Activated CD4-positive, alpha-beta memory T cell treated with anti-CD3 and anti-CD28 coated beads, Interleukin-2, amount 10 ng/mL, durations not matched to agents 7 days and 5 days (primary cell): Measurements from ENCODE around the gene MLF2. TPM values are rescaled to one million over a fixed set of nuclear protein-coding genes. Genes with fewer than 3 reads are reported as not detected.

ENCODE experiments used
- CTCF ChIA-PET: fragments of 350-600 bp; sonication (Branson Sonifier 250); formaldehyde crosslinking; loops from one replicate; lab custom pipeline; 2021; ENCODE audit warnings: antibody characterized with exemption, inconsistent platforms; lab: Charles Lee
- POLR2A ChIA-PET: fragments of 350-600 bp; sonication (Branson Sonifier 250); formaldehyde crosslinking; loops from one replicate; lab custom pipeline; 2021; ENCODE audit warnings: antibody characterized with exemption; lab: Charles Lee
- DNase-seq: peaks from one replicate; pipeline ENCODE4 v3.0.0-alpha.2; 2020
- H3K27ac Mint-ChIP-seq: one replicate; pipeline ENCODE4 v1.8.0; 2021; ENCODE audit warnings: mild to moderate bottlenecking, mixed read lengths
- H3K27me3 Mint-ChIP-seq: one replicate; pipeline ENCODE4 v1.8.0; 2021; ENCODE audit warnings: mixed read lengths
- H3K36me3 Mint-ChIP-seq: one replicate; pipeline ENCODE4 v1.8.0; 2021; ENCODE audit warnings: low read depth, mixed read lengths
- H3K4me1 Mint-ChIP-seq: one replicate; pipeline ENCODE4 v1.8.0; 2021; ENCODE audit warnings: mixed read lengths
- H3K4me3 Mint-ChIP-seq: one replicate; pipeline ENCODE4 v1.8.0; 2021; ENCODE audit warnings: mild to moderate bottlenecking, mixed read lengths
- H3K9me3 Mint-ChIP-seq: one replicate; pipeline ENCODE4 v1.8.0; 2021; ENCODE audit warnings: mixed read lengths
- total RNA-seq, 2 experiments: library from RNA; stranded (reverse); gene quantifications; one replicate each; pipeline ENCODE4 v1.2.3, GENCODE V29; 2021

Gene MLF2
- total RNA-seq, 2 experiments from 2014 or later, result 101 to 108 TPM

- no peaks in the 10 kb centered on the region for H3K9me3 Mint-ChIP-seq
- H3K27ac Mint-ChIP-seq, result no peak overlapping the region
- H3K4me3 Mint-ChIP-seq, result no peak overlapping the region
- ChIA-PET POLR2A (interaction anchor here (1.9 to 14.0 kb wide), 3 partner anchors 17 to 47 kb away, joined by 4 to 153 read pairs (median 73); partner anchors contain the start of genes CD4, COPS7A and MLF2), CTCF (interaction anchor here (3.0 kb wide), 1 partner anchor 17 kb away, joined by 23 read pairs; the partner anchor contains the start of gene MLF2)
- DNase-seq, result no peak
- H3K36me3 Mint-ChIP-seq, result peaks cover 13% of the 10 kb centered on the region
- H3K27me3 Mint-ChIP-seq, result peaks cover 22% of the 10 kb centered on the region
- H3K4me1 Mint-ChIP-seq, result peaks cover 70% of the 10 kb centered on the region
Measured at GRCh38 chr12:6770094-6770493, 17.2 kb upstream of the MLF2 start.

- Mint-ChIP-seq H3K36me3 (peaks cover 9% of the 10 kb centered on the region), H3K4me1 (peaks cover 69% of the 10 kb centered on the region), H3K27ac (no peak overlapping the region), H3K4me3 (no peak overlapping the region), H3K9me3 (no peaks in the 10 kb centered on the region), H3K27me3 (peaks cover 25% of the 10 kb centered on the region)
- ChIA-PET CTCF (interaction anchor here (0.7 to 4.6 kb wide), 3 partner anchors 10 to 17 kb away, joined by 3 to 78 read pairs (median 23); partner anchors contain the start of gene MLF2), POLR2A (interaction anchor here (1.0 to 14.0 kb wide), 5 partner anchors 8 to 80 kb away, joined by 4 to 153 read pairs (median 8); partner anchors contain the start of genes CD4, COPS7A, MLF2 and ZNF384)
- no peak for DNase-seq
Measured at GRCh38 chr12:6769666-6770065, 16.7 kb upstream of the MLF2 start.

GRCh38 chr12:6768990-6769389 is 16.0 kb upstream of the MLF2 start:
- no peak overlapping the region for H3K27ac Mint-ChIP-seq
- DNase-seq, result no peak
- H3K9me3 Mint-ChIP-seq, result no peaks in the 10 kb centered on the region
- peaks cover 3% of the 10 kb centered on the region for H3K36me3 Mint-ChIP-seq
- peaks cover 29% of the 10 kb centered on the region for H3K27me3 Mint-ChIP-seq
- peak overlapping the region; percentile 19 for H3K4me3 Mint-ChIP-seq
- H3K4me1 Mint-ChIP-seq, result peaks cover 69% of the 10 kb centered on the region
- POLR2A ChIA-PET, result interaction anchor here (1.0 to 14.0 kb wide), 4 partner anchors 9 to 80 kb away, joined by 4 to 153 read pairs (median 40); partner anchors contain the start of genes CD4, MLF2 and ZNF384
- CTCF ChIA-PET, result interaction anchor here (0.7 to 4.6 kb wide), 2 partner anchors 11 to 15 kb away, joined by 3 to 78 read pairs; partner anchors contain the start of gene MLF2

GRCh38 chr12:6768437-6768914 is 15.5 kb upstream of the MLF2 start:
- peaks cover 69% of the 10 kb centered on the region for H3K4me1 Mint-ChIP-seq
- POLR2A ChIA-PET, result interaction anchor here (1.0 to 8.4 kb wide), 3 partner anchors 9 to 79 kb away, joined by 4 to 73 read pairs (median 8); partner anchors contain the start of genes MLF2 and ZNF384
- CTCF ChIA-PET, result interaction anchor here (1.7 to 4.6 kb wide), 5 partner anchors 13 to 79 kb away, joined by 3 to 78 read pairs (median 50); partner anchors contain the start of genes CD4 and MLF2
- H3K27ac Mint-ChIP-seq, result no peak overlapping the region
- H3K4me3 Mint-ChIP-seq, result peak overlapping the region; percentile 87
- no peaks in the 10 kb centered on the region for H3K9me3 Mint-ChIP-seq
- no peak for DNase-seq
- peaks cover 30% of the 10 kb centered on the region for H3K27me3 Mint-ChIP-seq
- peaks cover 3% of the 10 kb centered on the region for H3K36me3 Mint-ChIP-seq

GRCh38 chr12:6767353-6768319 is 14.7 kb upstream of the MLF2 start:
- ChIA-PET POLR2A (interaction anchor here (1.1 to 8.4 kb wide), 13 partner anchors 7 to 105 kb away, joined by 3 to 73 read pairs (median 7); partner anchors contain the start of genes CD4, CDCA3, COPS7A and MLF2), CTCF (interaction anchor here (1.0 to 4.6 kb wide), 17 partner anchors 8 to 172 kb away, joined by 3 to 78 read pairs (median 4); partner anchors contain the start of genes CD4, CDCA3, COPS7A and MLF2)
- peaks cover 3% of the 10 kb centered on the region for H3K36me3 Mint-ChIP-seq
- H3K4me1 Mint-ChIP-seq, result peaks cover 61% of the 10 kb centered on the region
- peaks cover 31% of the 10 kb centered on the region for H3K27me3 Mint-ChIP-seq
- DNase-seq, result no peak
- peak overlapping the region; percentile 87 for H3K4me3 Mint-ChIP-seq
- H3K27ac Mint-ChIP-seq, result peak overlapping the region; percentile 48
- no peaks in the 10 kb centered on the region for H3K9me3 Mint-ChIP-seq

- Mint-ChIP-seq H3K36me3 (peaks cover 3% of the 10 kb centered on the region), H3K4me3 (peak overlapping the region; percentile 87), H3K27ac (peak overlapping the region; percentile 48), H3K9me3 (no peaks in the 10 kb centered on the region), H3K4me1 (peaks cover 57% of the 10 kb centered on the region), H3K27me3 (peaks cover 37% of the 10 kb centered on the region)
- peak; percentile 70 for DNase-seq
- POLR2A ChIA-PET, result interaction anchor here (0.6 to 8.4 kb wide), 17 partner anchors 8 to 233 kb away, joined by 3 to 73 read pairs (median 5); partner anchors contain the start of genes CD4, CDCA3, COPS7A and GAPDH
- CTCF ChIA-PET, result interaction anchor here (0.7 to 4.6 kb wide), 25 partner anchors 9 to 341 kb away, joined by 3 to 78 read pairs (median 4); partner anchors contain the start of genes CD4, CDCA3, COPS7A and LPAR5
Measured at GRCh38 chr12:6766651-6767349, 13.9 kb upstream of the MLF2 start.

GRCh38 chr12:6765634-6766581 is 13.0 kb upstream of the MLF2 start, which contains the start of gene PTMS:
PTMS (plus strand) TSS chr12:6766363; CDS start chr12:6766706, 343 bp downstream.
- Mint-ChIP-seq H3K4me3 (peak within 1 kb of the TSS; percentile 87), H3K36me3 (peaks cover 3% of the 10 kb centered on the region), H3K4me1 (peaks cover 48% of the 10 kb centered on the region), H3K27me3 (peaks cover 39% of the 10 kb centered on the region), H3K27ac (peak within 1 kb of the TSS; percentile 48), H3K9me3 (no peaks in the 10 kb centered on the region)
- ChIA-PET POLR2A (interaction anchor here (0.6 to 8.4 kb wide), 20 partner anchors 9 to 232 kb away, joined by 3 to 73 read pairs (median 5); partner anchors contain the start of genes CD4, CDCA3, COPS7A and GAPDH), CTCF (interaction anchor here (0.7 to 4.6 kb wide), 24 partner anchors 10 to 342 kb away, joined by 3 to 78 read pairs (median 4); partner anchors contain the start of genes CD4, CDCA3, COPS7A and LPAR5)
- DNase-seq, result no peak

- no peak for DNase-seq
- peak overlapping the region; percentile 68 for H3K4me3 Mint-ChIP-seq
- H3K9me3 Mint-ChIP-seq, result no peaks in the 10 kb centered on the region
- H3K36me3 Mint-ChIP-seq, result peaks cover 3% of the 10 kb centered on the region
- H3K27me3 Mint-ChIP-seq, result peaks cover 43% of the 10 kb centered on the region
- H3K27ac Mint-ChIP-seq, result peak overlapping the region; percentile 5
- H3K4me1 Mint-ChIP-seq, result peaks cover 45% of the 10 kb centered on the region
- CTCF ChIA-PET, result interaction anchor here (3.8 to 4.6 kb wide), 3 partner anchors 11 to 26 kb away, joined by 50 to 78 read pairs (median 64); partner anchors contain the start of genes CD4 and MLF2
- POLR2A ChIA-PET, result interaction anchor here (0.9 to 8.4 kb wide), 11 partner anchors 10 to 231 kb away, joined by 3 to 73 read pairs (median 7); partner anchors contain the start of genes CD4, GAPDH, GPR162 and MLF2
Measured at GRCh38 chr12:6765048-6765633, 12.2 kb upstream of the MLF2 start.

GRCh38 chr12:6764011-6764828 is 11.3 kb upstream of the MLF2 start:
- POLR2A ChIA-PET, result interaction anchor here (0.8 to 8.4 kb wide), 5 partner anchors 11 to 28 kb away, joined by 4 to 73 read pairs (median 15); partner anchors contain the start of genes CD4 and MLF2
- H3K4me3 Mint-ChIP-seq, result peak overlapping the region; percentile 38
- no peaks in the 10 kb centered on the region for H3K9me3 Mint-ChIP-seq
- CTCF ChIA-PET, result interaction anchor here (3.8 kb wide), 1 partner anchor 17 kb away, joined by 64 read pairs; no protein-coding TSS in a partner anchor
- H3K36me3 Mint-ChIP-seq, result peaks cover 3% of the 10 kb centered on the region
- H3K27ac Mint-ChIP-seq, result no peak overlapping the region
- DNase-seq, result peak; percentile 71
- peaks cover 46% of the 10 kb centered on the region for H3K27me3 Mint-ChIP-seq
- peaks cover 42% of the 10 kb centered on the region for H3K4me1 Mint-ChIP-seq
